Endothelial cell of umbilical vein (primary cell): ENCODE measurements around the gene VIT. TPM values are rescaled to one million over a fixed set of nuclear protein-coding genes. Genes with fewer than 3 reads are reported as not detected.

Source experiments
- BruUV-seq: library from RNA; stranded (reverse); fragments of 400-500 nt; replicated peaks from 2 replicates; lab custom pipeline; 2021; lab: Mats Ljungman, UMichigan
- CTCF ChIA-PET: fragments of 300-600, 350-600 bp; sonication (Branson Sonifier 250); formaldehyde crosslinking; loops from one replicate; lab custom pipeline; 2021; ENCODE audit warnings: antibody characterized with exemption, inconsistent platforms; lab: Charles Lee
- POLR2A ChIA-PET: fragments of 300-600, 350-600 bp; sonication (Branson Sonifier 250); formaldehyde crosslinking; loops from one replicate; lab custom pipeline; 2021; ENCODE audit warnings: antibody characterized with exemption, inconsistent platforms; lab: Charles Lee
- DNase-seq: peaks from one replicate; pipeline ENCODE4 v3.0.0-alpha.2; 2011; ENCODE audit warnings: low read depth, low spot score
- FAIRE-seq: peaks from 2 replicates; lab custom pipeline; 2011; peaks lifted over from hg19 to GRCh38; lab: Jason Lieb, UNC
- H2AFZ ChIP-seq: 2 replicates; pipeline ENCODE4 v1.6.0; 2012; ENCODE audit warnings: low read depth, low read length, control low read depth, inconsistent platforms
- H3K27ac ChIP-seq: 2 replicates; pipeline ENCODE4 v1.5.1; 2011; ENCODE audit warnings: low read depth, mild to moderate bottlenecking, control low read depth, low read length, moderate library complexity; ENCODE audit not compliant: insufficient read depth
- H3K27me3 ChIP-seq, 2 experiments: 2 replicates each; pipeline versions ENCODE4 v1.6.0 to v1.6.1; 2011; ENCODE audit warnings: low read length in 2 of 2, mixed read lengths in 1 of 2; ENCODE audit not compliant: control insufficient read depth in 2 of 2, insufficient read depth in 2 of 2
- H3K36me3 ChIP-seq, 2 experiments: 2 replicates in 1 of 2; 3 replicates in 1 of 2; pipeline ENCODE4 v1.5.1; 2011; ENCODE audit warnings: low read length in 2 of 2, mild to moderate bottlenecking in 1 of 2, moderate library complexity in 1 of 2; ENCODE audit not compliant: control insufficient read depth in 2 of 2, insufficient read depth in 2 of 2; ENCODE audit errors: extremely low read depth in 1 of 2
- H3K4me1 ChIP-seq: 3 replicates; pipeline ENCODE4 v1.5.1; 2011; ENCODE audit warnings: mild to moderate bottlenecking, low read length; ENCODE audit not compliant: control insufficient read depth, insufficient read depth; ENCODE audit errors: extremely low read depth
- H3K4me2 ChIP-seq: 2 replicates; pipeline ENCODE4 v1.6.1; 2011; ENCODE audit warnings: low read length, control low read depth, mixed read lengths; ENCODE audit not compliant: insufficient read depth
- H3K4me3 ChIP-seq, 3 experiments: fragments of 200-600 bp in 1 of 3; sonication (generic), shearing (Covaris generic) in 1 of 3; replicated peaks in 1 of 3; 2 replicates each; pipeline ENCODE4 v1.5.1; 2011 to 2016; ENCODE audit warnings: control low read depth in 3 of 3, low read length in 3 of 3, mild to moderate bottlenecking in 2 of 3, inconsistent platforms in 1 of 3, low read depth in 1 of 3, moderate library complexity in 1 of 3; ENCODE audit not compliant: insufficient read depth in 1 of 3
- H3K79me2 ChIP-seq: 2 replicates; pipeline ENCODE4 v1.6.0; 2012; ENCODE audit warnings: low read length, inconsistent platforms; ENCODE audit not compliant: control insufficient read depth, insufficient read depth
- H3K9ac ChIP-seq: replicated peaks from 2 replicates; pipeline ENCODE3; 2011; ENCODE audit warnings: low read length, control low read depth; ENCODE audit not compliant: insufficient read depth; ENCODE audit errors: extremely low read depth
- H3K9me1 ChIP-seq: replicated peaks from 3 replicates; pipeline ENCODE4 v1.6.0; 2011; ENCODE audit warnings: mild to moderate bottlenecking, low read length; ENCODE audit not compliant: control insufficient read depth, insufficient read depth; ENCODE audit errors: extremely low read depth
- H3K9me3 ChIP-seq: replicated peaks from 2 replicates; pipeline ENCODE4 v1.5.1; 2012; ENCODE audit warnings: low read length, inconsistent platforms; ENCODE audit not compliant: control insufficient read depth, insufficient read depth
- H4K20me1 ChIP-seq: replicated peaks from 2 replicates; pipeline ENCODE3; 2011; ENCODE audit warnings: mild to moderate bottlenecking, low read length; ENCODE audit not compliant: control insufficient read depth, insufficient read depth; ENCODE audit errors: extremely low read depth
- EZH2 ChIP-seq: IDR thresholded peaks from 2 replicates; pipeline ENCODE4 v1.6.1; 2012; ENCODE audit warnings: borderline replicate concordance, low read depth, mild to moderate bottlenecking, moderate library complexity, low read length, inconsistent platforms; ENCODE audit not compliant: severe bottlenecking
- FOS ChIP-seq: IDR thresholded peaks from 2 replicates; pipeline ENCODE4 v1.6.1; 2011; ENCODE audit warnings: mild to moderate bottlenecking, low read length, moderate library complexity, borderline replicate concordance; ENCODE audit not compliant: insufficient read depth
- GATA2 ChIP-seq: IDR thresholded peaks from 2 replicates; pipeline ENCODE4 v1.7.0; 2011; ENCODE audit warnings: low read depth, mild to moderate bottlenecking, moderate library complexity, mixed read lengths, low read length; ENCODE audit not compliant: insufficient read length, insufficient read depth
- JUN ChIP-seq: IDR thresholded peaks from 2 replicates; pipeline ENCODE4 v1.6.1; 2011; ENCODE audit warnings: borderline replicate concordance, low read depth; ENCODE audit not compliant: insufficient read length, insufficient read depth
- MYC ChIP-seq: IDR thresholded peaks from one replicate; pipeline ENCODE4 v1.6.1; 2011; ENCODE audit warnings: mild to moderate bottlenecking, low read depth, low read length
- POLR2A ChIP-seq: IDR thresholded peaks from 2 replicates; pipeline ENCODE4 v1.6.1; 2012; ENCODE audit warnings: low read depth, mild to moderate bottlenecking, control low read depth, low read length
- POLR2AphosphoS5 ChIP-seq: IDR thresholded peaks from 2 replicates; pipeline ENCODE4 v1.6.1; 2012; ENCODE audit warnings: low read depth, mild to moderate bottlenecking, control low read depth, low read length, moderate library complexity; ENCODE audit not compliant: insufficient read depth
- dilution Hi-C: fragments of 300-500 bp; cut with MboI; formaldehyde crosslinking; loops from one replicate; pipeline ENCODE4 v1.15.0; 2019; ENCODE audit warnings: low sequenced_read_pairs; ENCODE audit not compliant: extremely low pct_ligation_motif_present
- intact Hi-C: fragments of 100-400 bp; cut with micrococcal nuclease; formaldehyde crosslinking; loops from one replicate; pipeline ENCODE4 v1.10.0; 2022
- polyA plus RNA-seq, 4 experiments: library from polyadenylated mRNA; depleted of rRNA in 3 of 4; stranded (reverse) in 3 of 4; unstranded in 1 of 4; fragments of >200 nt; gene quantifications; 2 replicates each; pipeline versions ENCODE4 v1.2.1 to v1.2.3, GENCODE V29; 2011 to 2012; ENCODE audit warnings: missing spikeins in 1 of 4
- total RNA-seq: library from RNA; stranded (reverse); gene quantifications from 2 replicates; pipeline ENCODE4 v1.2.3, GENCODE V29; 2021
- TF ChIP-seq, protein P1 (sequence below), 2 donors: IDR thresholded peaks; 1 replicate in 1 of 2; 2 replicates in 1 of 2; pipeline ENCODE4 v1.5.1; 2011; ENCODE audit warnings: low read length in 2 of 2, mild to moderate bottlenecking in 2 of 2, moderate library complexity in 2 of 2, control low read depth in 1 of 2, inconsistent platforms in 1 of 2, low read depth in 1 of 2; ENCODE audit not compliant: insufficient read depth in 1 of 2; ENCODE audit errors: extremely low read depth in 1 of 2
- TF ChIP-seq, protein P2 (sequence below): IDR thresholded peaks from 2 replicates; pipeline ENCODE4 v1.6.1; 2011; ENCODE audit not compliant: insufficient read depth, insufficient read length

Gene VIT
- total and polyA plus RNA-seq, 2 donors (not counting 3 experiments of a cell fraction or from before 2014, with no cell fraction given), result 0.54 to 0.88 TPM

DNA sequence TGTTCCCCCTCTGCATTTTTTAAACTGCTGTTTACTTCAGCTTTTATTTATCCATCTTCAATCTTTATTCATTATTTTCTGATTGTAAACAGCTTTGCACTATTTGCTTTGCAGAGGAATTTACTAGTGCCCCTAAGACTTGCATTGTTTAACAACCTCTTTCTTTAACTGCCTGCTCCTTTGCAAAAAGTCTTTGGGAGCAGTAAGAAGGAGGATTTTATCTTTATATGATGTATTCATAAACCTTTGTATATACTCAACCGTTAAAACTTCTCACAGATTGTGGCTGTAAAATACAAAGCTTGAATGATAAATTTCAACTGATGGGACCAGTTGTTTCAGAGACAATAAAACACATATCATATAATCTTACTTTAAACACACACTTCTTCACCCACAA is 20.1 kb upstream of the VIT start:
- H3K4me3 ChIP-seq, result no peak overlapping the region
- TF ChIP-seq FOS, result no peak
- no peak for TF ChIP-seq JUN
- TF ChIP-seq GATA2, result no peak
- TF ChIP-seq, protein P1, sequence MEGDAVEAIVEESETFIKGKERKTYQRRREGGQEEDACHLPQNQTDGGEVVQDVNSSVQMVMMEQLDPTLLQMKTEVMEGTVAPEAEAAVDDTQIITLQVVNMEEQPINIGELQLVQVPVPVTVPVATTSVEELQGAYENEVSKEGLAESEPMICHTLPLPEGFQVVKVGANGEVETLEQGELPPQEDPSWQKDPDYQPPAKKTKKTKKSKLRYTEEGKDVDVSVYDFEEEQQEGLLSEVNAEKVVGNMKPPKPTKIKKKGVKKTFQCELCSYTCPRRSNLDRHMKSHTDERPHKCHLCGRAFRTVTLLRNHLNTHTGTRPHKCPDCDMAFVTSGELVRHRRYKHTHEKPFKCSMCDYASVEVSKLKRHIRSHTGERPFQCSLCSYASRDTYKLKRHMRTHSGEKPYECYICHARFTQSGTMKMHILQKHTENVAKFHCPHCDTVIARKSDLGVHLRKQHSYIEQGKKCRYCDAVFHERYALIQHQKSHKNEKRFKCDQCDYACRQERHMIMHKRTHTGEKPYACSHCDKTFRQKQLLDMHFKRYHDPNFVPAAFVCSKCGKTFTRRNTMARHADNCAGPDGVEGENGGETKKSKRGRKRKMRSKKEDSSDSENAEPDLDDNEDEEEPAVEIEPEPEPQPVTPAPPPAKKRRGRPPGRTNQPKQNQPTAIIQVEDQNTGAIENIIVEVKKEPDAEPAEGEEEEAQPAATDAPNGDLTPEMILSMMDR (IDR thresholded peaks at IDR 0.05; ENCODE audit: extremely low read depth in 1 of 2, insufficient read depth in 1 of 2, low read depth in 1 of 2, low read length in 2 of 2), result no peak
- TF ChIP-seq POLR2AphosphoS5, result no peak
- no peak for TF ChIP-seq POLR2A
- no peak for TF ChIP-seq EZH2
- no peak for TF ChIP-seq MYC
- TF ChIP-seq, protein P2, sequence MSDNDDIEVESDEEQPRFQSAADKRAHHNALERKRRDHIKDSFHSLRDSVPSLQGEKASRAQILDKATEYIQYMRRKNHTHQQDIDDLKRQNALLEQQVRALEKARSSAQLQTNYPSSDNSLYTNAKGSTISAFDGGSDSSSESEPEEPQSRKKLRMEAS, result no peak
- H3K4me1 ChIP-seq, result peaks cover 22% of the 10 kb centered on the region
- DNase-seq (no peak), FAIRE-seq (no peak)
- H4K20me1 ChIP-seq, result no peaks in the 10 kb centered on the region
- H3K9me1 ChIP-seq, result no peaks in the 10 kb centered on the region
- ChIA-PET CTCF (interaction anchor here (1.1 to 1.4 kb wide), 2 partner anchors 12 to 324 kb away, joined by 4 to 9 read pairs; no protein-coding TSS in a partner anchor), POLR2A (no interaction called here)
- H3K27me3 ChIP-seq, result no peaks in the 10 kb centered on the region
- no TSS peak for BruUV-seq
- dilution Hi-C loops (no loop called here), intact Hi-C loops (loop anchor here (10.0 kb wide), 1 partner anchor 782 kb away; no protein-coding TSS in a partner anchor)
- H3K4me2 ChIP-seq, result no peak overlapping the region
- H3K9me3 ChIP-seq, result no peaks in the 10 kb centered on the region
- H3K9ac ChIP-seq, result no peak overlapping the region
- no peak overlapping the region for H2AFZ ChIP-seq
- H3K79me2 ChIP-seq, result no peaks in the 10 kb centered on the region
- H3K36me3 ChIP-seq, result no peaks in the 10 kb centered on the region
- H3K27ac ChIP-seq, result no peak overlapping the region
